Ectodermal cell (in vitro differentiated cells): ENCODE results near the gene FHOD3.

Experiments
- H3K27ac ChIP-seq: 2 replicates; pipeline ENCODE4 v1.7.0; 2013; ENCODE audit warnings: mild to moderate bottlenecking, low read depth, low read length; ENCODE audit not compliant: insufficient read depth, poor library complexity, severe bottlenecking
- H3K27me3 ChIP-seq: 2 replicates; pipeline ENCODE4 v1.7.0; 2013; ENCODE audit warnings: mild to moderate bottlenecking, low read length; ENCODE audit not compliant: insufficient read depth, control insufficient read depth, poor library complexity, severe bottlenecking
- H3K36me3 ChIP-seq: one replicate; pipeline ENCODE4 v1.7.0; 2013; ENCODE audit warnings: low read length; ENCODE audit not compliant: control insufficient read depth, insufficient read depth
- H3K4me1 ChIP-seq: one replicate; pipeline ENCODE4 v1.7.0; 2013; ENCODE audit warnings: low read length; ENCODE audit not compliant: control insufficient read depth, insufficient read depth
- H3K4me3 ChIP-seq: 2 replicates; pipeline ENCODE4 v1.7.0; 2013; ENCODE audit warnings: low read depth, low read length, control low read depth; ENCODE audit not compliant: insufficient read depth
- H3K9me3 ChIP-seq: 2 replicates; pipeline ENCODE4 v1.7.0; 2013; ENCODE audit warnings: mild to moderate bottlenecking, low read length, moderate library complexity; ENCODE audit not compliant: control insufficient read depth
- WGBS, 2 experiments: methylation state at CpG; one replicate each; pipeline ENCODE4 v1.1.7; 2013; ENCODE audit warnings: missing lambda C conversion rate in 2 of 2; 5-methylcytosine and 5-hydroxymethylcytosine counted together

Gene FHOD3

DNA sequence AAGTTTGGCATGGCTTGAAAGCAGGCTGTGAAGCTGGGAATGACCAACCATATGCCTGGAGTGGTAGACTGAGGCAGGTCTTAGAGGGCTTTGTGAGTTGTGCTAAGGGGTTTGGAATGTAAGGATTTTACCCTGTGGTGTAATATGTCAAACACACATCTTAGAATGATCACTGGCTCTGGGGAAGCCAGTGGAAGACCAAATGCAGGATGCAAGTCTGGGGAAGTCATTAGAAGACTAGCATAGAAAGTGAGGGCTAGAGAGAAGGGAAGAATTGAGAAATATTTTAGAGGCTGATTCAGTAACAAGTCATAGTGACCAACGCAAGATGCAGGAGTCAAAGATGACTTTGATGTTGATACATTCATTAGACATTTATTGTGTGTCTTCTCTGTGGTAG, 3.5 kb upstream of the FHOD3 start:
- no peaks in the 10 kb centered on the region for H3K4me1 ChIP-seq
- no peaks in the 10 kb centered on the region for H3K9me3 ChIP-seq
- WGBS, 2 experiments: 96 to 100% methylated on average over 1 of the region's 1 CpG
- peaks cover 27% of the 10 kb centered on the region for H3K27me3 ChIP-seq
- no peak overlapping the region for H3K4me3 ChIP-seq
- H3K27ac ChIP-seq: no peak overlapping the region
- no peaks in the 10 kb centered on the region for H3K36me3 ChIP-seq

DNA sequence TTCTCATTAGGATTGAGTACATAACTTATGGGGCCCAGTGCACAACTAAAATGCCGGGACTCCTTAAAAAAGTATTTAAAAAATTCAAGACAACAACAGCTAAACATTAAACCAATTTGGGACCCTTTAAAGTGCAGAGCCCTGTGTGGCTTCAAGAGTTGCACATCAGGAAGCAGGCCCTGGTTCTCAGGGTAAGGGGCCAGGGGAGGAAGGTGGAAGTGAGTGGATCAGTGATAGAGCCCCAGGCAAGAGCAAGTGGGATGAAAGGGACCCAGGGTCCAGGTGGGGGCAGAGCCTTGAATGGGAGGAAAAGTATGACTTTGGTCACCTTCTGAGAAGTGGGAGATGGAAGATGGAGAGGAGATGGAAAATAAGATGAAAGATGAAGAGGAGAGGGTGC, 2.3 kb upstream of the FHOD3 start:
- no peaks in the 10 kb centered on the region for H3K36me3 ChIP-seq
- H3K27me3 ChIP-seq: peaks cover 27% of the 10 kb centered on the region
- 96 to 100% methylated on average over 1 of the region's 1 CpG for WGBS, 2 experiments

DNA sequence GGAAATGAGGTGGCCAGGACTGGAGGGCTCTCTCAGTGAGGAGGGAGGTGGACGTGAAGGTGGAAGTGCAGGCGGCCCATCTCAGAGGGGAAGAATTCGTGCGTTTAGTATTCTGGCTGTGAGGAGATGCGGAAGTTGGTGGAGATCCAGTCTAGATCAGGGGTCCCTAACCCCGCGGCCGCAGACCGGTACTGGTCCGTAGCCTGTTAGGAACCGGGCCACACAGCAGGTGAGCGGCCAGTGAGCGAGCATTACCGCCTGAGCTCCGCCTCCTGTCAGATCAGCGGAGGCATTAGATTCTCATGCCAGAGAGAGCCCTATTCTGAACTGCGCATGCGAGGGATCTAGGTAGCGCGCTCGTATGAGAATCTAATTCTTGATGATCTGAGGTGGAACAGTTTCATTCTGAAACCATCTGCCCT, 1.6 kb upstream of the FHOD3 start:
- Histone ChIP-seq H3K27me3 (peaks cover 27% of the 10 kb centered on the region), H3K4me3 (no peak overlapping the region)
- 35 to 38% methylated on average over 21 of the region's 21 CpGs for WGBS, 2 experiments

More for the DNA sequence above, 2.3 kb upstream of the FHOD3 start:
- peaks cover 3% of the 10 kb centered on the region for H3K4me1 ChIP-seq
- H3K4me3 ChIP-seq: no peak overlapping the region
- H3K27ac ChIP-seq: no peak overlapping the region
- no peaks in the 10 kb centered on the region for H3K9me3 ChIP-seq

DNA sequence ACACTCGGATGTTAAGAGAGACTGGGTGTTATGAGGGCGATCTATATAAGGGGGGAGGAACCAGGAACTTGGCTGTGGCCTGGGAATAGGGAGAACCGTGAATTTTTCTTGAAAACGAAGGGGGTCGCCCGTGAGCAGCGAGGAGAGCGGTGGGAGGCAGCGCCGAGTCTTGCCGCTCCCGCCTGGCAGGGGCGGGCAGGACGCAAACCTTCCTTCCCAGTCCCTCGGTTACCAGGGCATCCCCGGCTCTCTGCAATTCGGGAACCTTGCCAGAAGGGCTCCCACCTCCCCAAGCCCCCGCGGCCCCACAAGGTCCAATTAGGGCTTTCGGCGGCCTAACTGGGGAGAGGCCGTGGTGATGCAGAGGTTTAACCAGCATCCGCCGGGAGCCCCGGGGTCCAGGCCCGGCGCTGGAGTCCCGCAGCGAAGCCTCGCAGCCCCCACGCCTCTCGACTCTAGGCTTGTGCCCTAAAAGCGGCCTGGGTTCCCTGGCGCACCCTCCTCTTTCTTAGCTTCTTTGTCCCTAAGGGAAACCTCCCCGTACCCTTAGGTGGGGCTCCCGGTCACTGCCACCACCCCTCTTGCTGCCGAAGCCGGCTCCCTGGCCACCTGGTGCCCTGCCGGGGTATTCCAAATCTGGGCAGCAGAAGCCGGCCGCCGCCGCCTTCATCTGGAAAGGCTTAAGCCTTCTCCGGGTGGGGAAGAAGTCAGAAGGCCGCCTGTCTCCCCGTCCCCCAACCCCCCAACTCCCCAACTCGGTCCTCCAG, 680 bp upstream of the FHOD3 start:
- Histone ChIP-seq H3K36me3 (peaks cover 2% of the 10 kb centered on the region), H3K4me1 (peaks cover 3% of the 10 kb centered on the region), H3K4me3 (peak overlapping the region; percentile 95), H3K27ac (peak overlapping the region; percentile 94), H3K27me3 (peaks cover 27% of the 10 kb centered on the region), H3K9me3 (no peaks in the 10 kb centered on the region)
- 0 to 1% methylated on average over 47 of the region's 47 CpGs for WGBS, 2 experiments

More for the DNA sequence above, 1.6 kb upstream of the FHOD3 start:
- no peaks in the 10 kb centered on the region for H3K9me3 ChIP-seq
- H3K27ac ChIP-seq: no peak overlapping the region
- peaks cover 3% of the 10 kb centered on the region for H3K4me1 ChIP-seq
- H3K36me3 ChIP-seq: no peaks in the 10 kb centered on the region

DNA sequence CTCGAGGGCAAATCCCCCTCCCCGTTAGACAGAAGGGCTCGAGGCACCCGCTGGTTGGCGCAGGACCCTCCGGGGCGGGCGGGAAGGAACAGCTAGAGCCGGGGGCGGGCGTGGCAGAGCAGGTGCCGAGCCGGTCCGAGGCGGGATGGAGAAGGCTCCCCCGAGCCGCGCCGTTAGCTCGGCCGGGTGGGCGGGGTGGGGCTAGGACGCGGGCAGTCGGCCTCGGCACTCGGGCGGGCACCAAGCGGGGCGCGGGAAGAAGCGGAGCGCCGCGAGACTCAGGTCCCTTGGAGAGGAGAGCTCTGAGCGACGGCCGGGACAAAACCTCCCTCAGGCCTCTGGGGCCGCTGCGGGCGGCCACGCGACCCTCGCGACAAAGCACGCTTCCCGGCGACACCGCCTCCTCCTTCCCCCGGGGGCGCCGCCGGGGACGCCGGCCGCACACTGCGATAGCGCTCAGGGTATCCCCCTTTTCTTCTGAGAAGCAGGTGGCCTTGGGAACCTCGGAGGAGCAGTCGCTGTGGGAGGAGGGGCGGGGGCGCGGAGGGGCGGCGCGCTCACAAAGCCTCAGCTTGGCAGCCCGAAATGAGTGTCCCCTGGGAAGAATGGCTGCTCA, 721 bp downstream of the FHOD3 start:
- 0 to 1% methylated on average over 67 of the region's 67 CpGs for WGBS, 2 experiments
- peak overlapping the region; percentile 68 for H3K27ac ChIP-seq

DNA sequence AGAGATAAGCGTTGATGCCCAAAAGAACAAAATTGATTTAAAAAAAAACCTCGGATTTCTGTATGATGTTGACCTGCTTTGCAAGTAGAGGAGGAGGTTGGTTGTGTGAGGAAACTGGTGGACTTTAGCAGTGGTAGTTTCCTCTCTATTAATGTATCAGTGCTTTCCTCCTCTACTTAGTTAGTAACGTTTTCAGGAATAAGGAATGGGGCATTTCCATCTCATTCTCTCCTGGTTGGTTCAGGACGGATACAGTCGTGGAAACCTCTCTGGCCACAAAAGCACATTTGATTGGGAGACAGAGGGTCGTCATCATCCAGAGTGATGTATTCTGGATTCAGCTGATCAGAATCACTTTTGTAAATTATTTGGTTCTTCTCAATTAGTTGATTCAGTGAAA, 1.5 kb downstream of the FHOD3 start:
- H3K27me3 ChIP-seq: peaks cover 24% of the 10 kb centered on the region
- peak overlapping the region; percentile 95 for H3K4me3 ChIP-seq

More for the DNA sequence above, 721 bp downstream of the FHOD3 start:
- H3K27me3 ChIP-seq: peaks cover 27% of the 10 kb centered on the region
- H3K4me3 ChIP-seq: peak overlapping the region; percentile 95
- H3K36me3 ChIP-seq: peaks cover 2% of the 10 kb centered on the region
- no peaks in the 10 kb centered on the region for H3K9me3 ChIP-seq
- peaks cover 11% of the 10 kb centered on the region for H3K4me1 ChIP-seq

DNA sequence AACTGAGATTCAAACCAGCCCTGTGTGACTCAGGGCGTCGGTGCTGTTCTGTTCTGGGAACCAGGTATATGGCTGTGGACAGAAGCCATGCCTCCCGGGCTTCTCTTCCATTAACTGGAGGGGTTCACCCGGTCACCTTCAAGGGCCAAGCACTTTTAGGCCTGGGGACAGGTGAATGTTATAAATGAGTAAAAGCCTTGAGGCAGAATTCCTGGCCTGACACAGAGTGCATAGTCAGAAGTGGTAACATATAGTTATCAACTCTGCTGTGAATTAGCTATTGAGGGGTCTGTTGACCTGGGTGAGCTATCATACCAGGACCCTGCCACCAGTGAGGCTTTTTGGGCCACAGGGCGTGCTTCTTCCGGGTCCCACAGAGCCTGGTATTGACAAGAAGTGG, 2.7 kb downstream of the FHOD3 start:
- H3K36me3 ChIP-seq: peaks cover 2% of the 10 kb centered on the region
- no peak overlapping the region for H3K27ac ChIP-seq
- 92 to 94% methylated on average over 6 of the region's 6 CpGs for WGBS, 2 experiments
- peaks cover 17% of the 10 kb centered on the region for H3K4me1 ChIP-seq
- H3K9me3 ChIP-seq: no peaks in the 10 kb centered on the region
- H3K4me3 ChIP-seq: no peak overlapping the region
- peaks cover 12% of the 10 kb centered on the region for H3K27me3 ChIP-seq

More for the DNA sequence above, 1.5 kb downstream of the FHOD3 start:
- Histone ChIP-seq H3K27ac (no peak overlapping the region), H3K4me1 (peaks cover 17% of the 10 kb centered on the region), H3K36me3 (peaks cover 2% of the 10 kb centered on the region), H3K9me3 (no peaks in the 10 kb centered on the region)
- WGBS, 2 experiments: 80 to 83% methylated on average over 6 of the region's 6 CpGs

DNA sequence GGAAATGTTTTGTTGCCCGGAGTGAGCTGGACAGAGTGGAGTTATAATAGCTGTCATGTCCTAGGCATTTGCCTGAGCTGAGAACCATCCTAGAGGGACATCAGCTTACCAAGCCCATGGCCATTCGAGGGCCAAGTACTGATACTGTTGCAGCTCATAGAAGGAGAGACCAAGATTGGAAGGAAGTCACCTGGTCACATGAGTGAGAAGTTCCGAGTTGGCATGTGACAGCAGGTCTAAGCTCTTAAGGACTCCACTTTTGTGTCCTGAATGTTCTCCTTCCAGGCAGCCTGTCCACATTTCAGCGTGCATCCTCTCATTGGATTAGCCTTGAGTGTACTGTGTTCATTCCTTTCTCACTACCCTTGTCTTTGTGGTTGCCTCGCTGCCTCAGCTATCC, 4.4 kb downstream of the FHOD3 start:
- Histone ChIP-seq H3K27me3 (no peaks in the 10 kb centered on the region), H3K27ac (no peak overlapping the region), H3K4me3 (no peak overlapping the region), H3K9me3 (no peaks in the 10 kb centered on the region), H3K4me1 (peaks cover 17% of the 10 kb centered on the region), H3K36me3 (peaks cover 2% of the 10 kb centered on the region)
- 92 to 94% methylated on average over 5 of the region's 5 CpGs for whole genome bisulfite sequencing, 2 experiments

DNA sequence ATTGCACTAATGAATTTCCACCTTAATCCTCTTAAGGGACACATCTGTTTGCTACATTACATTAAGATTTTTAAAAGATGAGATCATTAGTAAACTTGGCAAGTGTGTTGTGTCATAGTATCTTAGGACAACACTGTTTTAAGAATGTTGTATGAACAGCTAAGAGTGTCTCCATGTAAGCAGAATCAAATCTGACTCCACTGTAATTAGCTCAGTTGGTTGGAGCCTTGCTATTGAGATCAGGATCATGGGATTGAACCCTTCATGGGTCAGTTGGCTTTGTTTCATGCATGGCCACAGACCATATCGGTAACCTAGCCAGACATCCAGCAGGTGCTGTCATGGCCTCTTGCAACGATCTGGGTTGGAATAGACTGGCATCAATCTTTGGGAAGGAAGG, 5.2 kb downstream of the FHOD3 start:
- no peak overlapping the region for H3K27ac ChIP-seq
- H3K36me3 ChIP-seq: peaks cover 2% of the 10 kb centered on the region
- H3K9me3 ChIP-seq: no peaks in the 10 kb centered on the region
- peaks cover 17% of the 10 kb centered on the region for H3K4me1 ChIP-seq
- no peaks in the 10 kb centered on the region for H3K27me3 ChIP-seq
- 97 to 100% methylated on average over 2 of the region's 2 CpGs for WGBS, 2 experiments
- no peak overlapping the region for H3K4me3 ChIP-seq

DNA sequence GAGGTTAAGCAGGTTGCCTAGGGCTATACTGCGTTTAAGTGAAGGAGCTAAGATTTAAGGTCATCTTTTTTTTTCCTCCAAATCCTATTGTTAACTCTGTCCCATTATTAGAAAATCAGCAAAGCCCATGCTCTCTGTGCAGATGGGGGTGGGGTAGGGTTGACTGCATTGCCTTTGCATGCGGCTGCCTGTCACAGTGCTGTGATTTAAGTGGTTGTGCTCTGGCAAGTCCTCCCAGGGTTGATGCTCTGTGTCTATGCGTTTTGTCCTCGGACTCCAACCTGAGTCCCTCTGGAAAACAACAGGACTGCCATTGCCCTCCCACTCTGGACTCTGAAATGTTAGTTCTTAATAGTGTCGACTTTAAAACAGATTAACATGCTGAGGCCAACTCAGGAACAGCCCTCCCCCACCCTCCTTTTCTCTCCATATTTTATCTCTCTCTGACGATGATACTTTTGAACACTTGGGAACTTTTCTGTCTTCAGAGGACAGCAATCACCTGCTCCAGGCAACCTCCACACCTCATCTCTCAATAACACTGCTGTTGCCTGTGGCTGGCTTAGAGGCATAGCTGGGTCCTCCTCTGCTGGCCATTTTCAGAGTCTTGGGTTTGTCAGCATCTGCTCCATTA, 5.8 kb downstream of the FHOD3 start:
- no peak overlapping the region for H3K27ac ChIP-seq
- H3K4me1 ChIP-seq: peaks cover 17% of the 10 kb centered on the region
- WGBS, 2 experiments: 84% methylated on average over 6 of the region's 6 CpGs
- no peak overlapping the region for H3K4me3 ChIP-seq
- peaks cover 2% of the 10 kb centered on the region for H3K36me3 ChIP-seq
- no peaks in the 10 kb centered on the region for H3K27me3 ChIP-seq
- no peaks in the 10 kb centered on the region for H3K9me3 ChIP-seq
